Stomach smooth muscle (tissue), 2 donors: ENCODE results near the gene DMAC1.

Source experiments
- H3K27ac ChIP-seq: one replicate; pipeline ENCODE4 v1.7.0; 2013; ENCODE audit warnings: mild to moderate bottlenecking, low read length, inconsistent platforms
- H3K27me3 ChIP-seq, 2 donors: one replicate each; pipeline ENCODE4 v1.7.0; 2013; ENCODE audit warnings: low read length in 2 of 2; ENCODE audit not compliant: insufficient read depth in 2 of 2, control insufficient read depth in 1 of 2
- H3K36me3 ChIP-seq, 2 donors: one replicate each; pipeline ENCODE4 v1.7.0; 2013; ENCODE audit warnings: low read length in 2 of 2; ENCODE audit not compliant: control insufficient read depth in 2 of 2, insufficient read depth in 2 of 2
- H3K4me1 ChIP-seq: one replicate; pipeline ENCODE4 v1.7.0; 2013; ENCODE audit warnings: low read length; ENCODE audit not compliant: control insufficient read depth, insufficient read depth
- H3K4me3 ChIP-seq, 2 donors: one replicate each; pipeline ENCODE4 v1.7.0; 2013; ENCODE audit warnings: low read length in 2 of 2
- H3K9ac ChIP-seq, 2 donors: one replicate each; pipeline ENCODE4 v1.7.0; 2013; ENCODE audit warnings: low read length in 2 of 2, mild to moderate bottlenecking in 1 of 2
- H3K9me3 ChIP-seq, 2 donors: one replicate each; pipeline ENCODE4 v1.7.0; 2013; ENCODE audit warnings: low read length in 2 of 2; ENCODE audit not compliant: control insufficient read depth in 2 of 2
- donor health status: healthy.
- donor health status: Pancreatic carcinoma.

The DMAC1 gene

GRCh38 chr9:7816021-7816420 is 16.4 kb upstream of the DMAC1 start:
- no peak overlapping the region for H3K4me3 ChIP-seq
- H3K27me3 ChIP-seq: no peaks in the 10 kb centered on the region
- H3K9ac ChIP-seq: no peak overlapping the region
- H3K4me1 ChIP-seq: no peaks in the 10 kb centered on the region
- H3K9me3 ChIP-seq: no peaks in the 10 kb centered on the region
- no peaks in the 10 kb centered on the region for H3K36me3 ChIP-seq
- H3K27ac ChIP-seq: no peak overlapping the region

GRCh38 chr9:7813030-7813429 is 13.5 kb upstream of the DMAC1 start:
- Histone ChIP-seq H3K36me3 (no peaks in the 10 kb centered on the region), H3K27ac (no peak overlapping the region), H3K4me3 (no peak overlapping the region), H3K4me1 (no peaks in the 10 kb centered on the region), H3K9ac (no peak overlapping the region), H3K9me3 (no peaks in the 10 kb centered on the region), H3K27me3 (no peaks in the 10 kb centered on the region)

GRCh38 chr9:7811677-7812076 is 12.1 kb upstream of the DMAC1 start:
- no peak overlapping the region for H3K9ac ChIP-seq
- H3K36me3 ChIP-seq: no peaks in the 10 kb centered on the region
- H3K4me1 ChIP-seq: no peaks in the 10 kb centered on the region
- H3K27ac ChIP-seq: no peak overlapping the region
- H3K4me3 ChIP-seq: no peak overlapping the region
- H3K9me3 ChIP-seq: no peaks in the 10 kb centered on the region
- H3K27me3 ChIP-seq: no peaks in the 10 kb centered on the region

GRCh38 chr9:7802666-7803065 is 3.1 kb upstream of the DMAC1 start:
- Histone ChIP-seq H3K27ac (no peak overlapping the region), H3K27me3 (no peaks in the 10 kb centered on the region), H3K9me3 (no peaks in the 10 kb centered on the region), H3K9ac (no peak overlapping the region), H3K4me1 (no peaks in the 10 kb centered on the region), H3K4me3 (no peak overlapping the region), H3K36me3 (no peaks in the 10 kb centered on the region)

GRCh38 chr9:7799944-7800285 is 337 bp upstream of the DMAC1 start:
- Histone ChIP-seq H3K9me3 (no peaks in the 10 kb centered on the region), H3K4me3 (no peak overlapping the region), H3K27ac (no peak overlapping the region), H3K27me3 (no peaks in the 10 kb centered on the region), H3K4me1 (no peaks in the 10 kb centered on the region), H3K36me3 (peaks cover 6% of the 10 kb centered on the region in 2 donors), H3K9ac (no peak overlapping the region)

GRCh38 chr9:7794196-7794595 is 5.4 kb downstream of the DMAC1 start:
- H3K27ac ChIP-seq: no peak overlapping the region
- no peaks in the 10 kb centered on the region for H3K9me3 ChIP-seq
- H3K36me3 ChIP-seq: peaks cover 8 to 11% of the 10 kb centered on the region in 2 donors
- no peaks in the 10 kb centered on the region for H3K27me3 ChIP-seq
- H3K4me3 ChIP-seq: no peak overlapping the region
- no peaks in the 10 kb centered on the region for H3K4me1 ChIP-seq
- no peak overlapping the region for H3K9ac ChIP-seq

GRCh38 chr9:7791394-7791793 is 8.2 kb downstream of the DMAC1 start:
- H3K4me3 ChIP-seq: no peak overlapping the region
- no peaks in the 10 kb centered on the region for H3K9me3 ChIP-seq
- no peak overlapping the region for H3K9ac ChIP-seq
- H3K36me3 ChIP-seq: peaks cover 6% of the 10 kb centered on the region in 2 donors
- no peaks in the 10 kb centered on the region for H3K4me1 ChIP-seq
- no peaks in the 10 kb centered on the region for H3K27me3 ChIP-seq
- H3K27ac ChIP-seq: no peak overlapping the region

GRCh38 chr9:7790819-7791182 is 8.8 kb downstream of the DMAC1 start:
- H3K4me1 ChIP-seq: no peaks in the 10 kb centered on the region
- H3K36me3 ChIP-seq: peaks cover 5 to 6% of the 10 kb centered on the region in 2 donors
- no peak overlapping the region for H3K9ac ChIP-seq
- no peaks in the 10 kb centered on the region for H3K9me3 ChIP-seq
- no peak overlapping the region for H3K4me3 ChIP-seq
- H3K27me3 ChIP-seq: no peaks in the 10 kb centered on the region
- no peak overlapping the region for H3K27ac ChIP-seq

GRCh38 chr9:7790022-7790818 is 9.4 kb downstream of the DMAC1 start:
- H3K4me3 ChIP-seq: no peak overlapping the region
- no peak overlapping the region for H3K9ac ChIP-seq
- H3K36me3 ChIP-seq: peaks cover 3 to 5% of the 10 kb centered on the region in 2 donors
- H3K4me1 ChIP-seq: no peaks in the 10 kb centered on the region
- no peaks in the 10 kb centered on the region for H3K9me3 ChIP-seq
- H3K27me3 ChIP-seq: no peaks in the 10 kb centered on the region
- H3K27ac ChIP-seq: no peak overlapping the region

- H3K4me3 ChIP-seq: no peak overlapping the region
- no peaks in the 10 kb centered on the region for H3K4me1 ChIP-seq
- peaks cover 2 to 5% of the 10 kb centered on the region in 2 donors for H3K36me3 ChIP-seq
- no peaks in the 10 kb centered on the region for H3K9me3 ChIP-seq
- H3K27me3 ChIP-seq: no peaks in the 10 kb centered on the region
- H3K27ac ChIP-seq: no peak overlapping the region
- no peak overlapping the region for H3K9ac ChIP-seq
Measured at GRCh38 chr9:7788772-7789171, 10.8 kb downstream of the DMAC1 start.

- H3K27me3 ChIP-seq: no peaks in the 10 kb centered on the region
- H3K4me1 ChIP-seq: no peaks in the 10 kb centered on the region
- no peak overlapping the region for H3K4me3 ChIP-seq
- H3K9ac ChIP-seq: no peak overlapping the region
- no peaks in the 10 kb centered on the region for H3K9me3 ChIP-seq
- H3K36me3 ChIP-seq: no peaks in the 10 kb centered on the region
- no peak overlapping the region for H3K27ac ChIP-seq
Measured at GRCh38 chr9:7785813-7786212, 13.8 kb downstream of the DMAC1 start.
